GM03348 (cell line): ENCODE data around the gene ABLIM1.
A peak's percentile ranks its signal among the peaks of the same experiment; 100 is the strongest.

Source experiments
- DNase-seq: peaks from one replicate; pipeline ENCODE4 v3.0.0; 2012; ENCODE audit warnings: low spot score

Gene ABLIM1

GRCh38 chr10:114646426-114646825 is 11.6 kb downstream of the ABLIM1 start:
- DNase-seq, result no peak

GRCh38 chr10:114645706-114646105 is 12.4 kb downstream of the ABLIM1 start:
- no peak for DNase-seq

GRCh38 chr10:114643158-114643557 is 14.9 kb downstream of the ABLIM1 start:
- DNase-seq, result no peak

GRCh38 chr10:114642729-114643128 is 15.3 kb downstream of the ABLIM1 start:
- no peak for DNase-seq

- DNase-seq, result peak; percentile 73
These were observed 19.1 kb downstream of the ABLIM1 start for GRCh38 chr10:114638821-114639625.

- DNase-seq, result no peak
These were observed 22.1 kb downstream of the ABLIM1 start for GRCh38 chr10:114635797-114636550.

GRCh38 chr10:114635101-114635500 is 23.0 kb downstream of the ABLIM1 start:
- no peak for DNase-seq

- peak; percentile 86 for DNase-seq
These were observed 23.5 kb downstream of the ABLIM1 start for GRCh38 chr10:114634609-114634979.

- peak; percentile 80 for DNase-seq
These were observed 25.0 kb downstream of the ABLIM1 start for GRCh38 chr10:114632869-114633715.

GRCh38 chr10:114631666-114632417 is 26.2 kb downstream of the ABLIM1 start:
- DNase-seq, result peak; percentile 72

- DNase-seq, result no peak
These were observed 26.9 kb downstream of the ABLIM1 start for GRCh38 chr10:114631090-114631665.

GRCh38 chr10:114629824-114630730 is 28.0 kb downstream of the ABLIM1 start:
- DNase-seq, result no peak

GRCh38 chr10:114629083-114629823 is 28.8 kb downstream of the ABLIM1 start:
- no peak for DNase-seq

- no peak for DNase-seq
These were observed 30.0 kb downstream of the ABLIM1 start for GRCh38 chr10:114628106-114628505.

GRCh38 chr10:114626841-114627240 is 31.2 kb downstream of the ABLIM1 start:
- no peak for DNase-seq

GRCh38 chr10:114624951-114625780 is 32.9 kb downstream of the ABLIM1 start:
- DNase-seq, result no peak

- DNase-seq, result no peak
These were observed 33.7 kb downstream of the ABLIM1 start for GRCh38 chr10:114624422-114624821.

- DNase-seq, result peak; percentile 70
These were observed 34.3 kb downstream of the ABLIM1 start for GRCh38 chr10:114623661-114624294.
